HepG2 (cell line): ENCODE measurements around the gene FAM234A. TPM values are rescaled to one million over a fixed set of nuclear protein-coding genes. Genes with fewer than 3 reads are reported as not detected.

Source experiments
- ARHGAP35 ChIP-seq: sonication (generic); formaldehyde crosslinking; IDR thresholded peaks from 2 replicates; pipeline ENCODE4 v1.9.0; 2022; ENCODE audit warnings: mild to moderate bottlenecking, inconsistent platforms, moderate library complexity, missing genetic modification reagents, borderline replicate concordance
- ATF7-NPFF ChIP-seq: sonication (generic); formaldehyde crosslinking; IDR thresholded peaks from 2 replicates; pipeline ENCODE4 v1.8.1; 2023; ENCODE audit warnings: mild to moderate bottlenecking, low read depth, missing genetic modification reagents, moderate library complexity
- DR1 ChIP-seq: sonication (generic); formaldehyde crosslinking; IDR thresholded peaks from 2 replicates; pipeline ENCODE4 v1.8.0; 2021; ENCODE audit warnings: mild to moderate bottlenecking, missing genetic modification reagents, inconsistent platforms
- FOXP1 ChIP-seq, 2 experiments: fragments of 450-650 bp in 1 of 2; IDR thresholded peaks; 2 replicates each; pipeline ENCODE4 v1.6.1; 2017 to 2018; ENCODE audit warnings: antibody characterized with exemption in 1 of 2
- HDAC1 ChIP-seq: sonication (generic); formaldehyde crosslinking; IDR thresholded peaks from 2 replicates; pipeline ENCODE4 v1.5.1; 2020; ENCODE audit warnings: mild to moderate bottlenecking, missing genetic modification reagents
- IKZF1 ChIP-seq: fragments of 450-650 bp; IDR thresholded peaks from 2 replicates; pipeline ENCODE4 v1.7.1; 2016
- ISX ChIP-seq: sonication (generic); formaldehyde crosslinking; conservative IDR thresholded peaks from 2 replicates; pipeline ENCODE4 v1.5.0; 2020; ENCODE audit warnings: missing genetic modification reagents
- KLF12 ChIP-seq: sonication (generic); formaldehyde crosslinking; IDR thresholded peaks from 2 replicates; pipeline ENCODE4 v1.4.0; 2020; ENCODE audit warnings: missing genetic modification reagents, borderline replicate concordance
- MEIS1 ChIP-seq: sonication (generic); formaldehyde crosslinking; IDR thresholded peaks from 2 replicates; pipeline ENCODE4 v1.9.0; 2021; ENCODE audit warnings: mild to moderate bottlenecking, missing genetic modification reagents, moderate library complexity, borderline replicate concordance
- NCOR1 ChIP-seq: fragments of 200-600 bp; sonication (generic); IDR thresholded peaks from 2 replicates; pipeline ENCODE4 v1.7.0; 2017; ENCODE audit warnings: antibody characterized with exemption, low read length, borderline replicate concordance
- SAFB2 ChIP-seq: sonication (generic); formaldehyde crosslinking; IDR thresholded peaks from 2 replicates; pipeline ENCODE4 v1.5.1; 2020; ENCODE audit warnings: missing genetic modification reagents, low read depth, mild to moderate bottlenecking, borderline replicate concordance
- SIN3A ChIP-seq: IDR thresholded peaks from 2 replicates; pipeline ENCODE4 v1.6.1; 2011; ENCODE audit warnings: low read depth, mild to moderate bottlenecking, control low read depth, low read length, borderline replicate concordance
- ZBTB38 ChIP-seq: sonication (generic); formaldehyde crosslinking; IDR thresholded peaks from 2 replicates; pipeline ENCODE4 v1.5.1; 2020; ENCODE audit warnings: mild to moderate bottlenecking, missing genetic modification reagents
- ZBTB7B ChIP-seq: sonication (generic); formaldehyde crosslinking; IDR thresholded peaks from 2 replicates; pipeline ENCODE4 v1.4.0; 2020; ENCODE audit warnings: missing genetic modification reagents
- ZNF350 ChIP-seq: sonication (generic); formaldehyde crosslinking; IDR thresholded peaks from 2 replicates; pipeline ENCODE4 v1.4.0; 2020; ENCODE audit warnings: mild to moderate bottlenecking, low read depth, missing genetic modification reagents, borderline replicate concordance
- ZNF432 ChIP-seq: sonication (generic); formaldehyde crosslinking; IDR thresholded peaks from 2 replicates; pipeline ENCODE4 v1.5.0; 2020; ENCODE audit warnings: missing genetic modification reagents, mild to moderate bottlenecking, borderline replicate concordance
- ZNF451 ChIP-seq: sonication (generic); formaldehyde crosslinking; IDR thresholded peaks from 2 replicates; pipeline ENCODE4 v1.5.0; 2020; ENCODE audit warnings: mild to moderate bottlenecking, missing genetic modification reagents
- ZNF678 ChIP-seq: sonication (generic); formaldehyde crosslinking; IDR thresholded peaks from 2 replicates; pipeline ENCODE4 v1.4.0; 2020; ENCODE audit warnings: mild to moderate bottlenecking, missing genetic modification reagents
- ZNF703 ChIP-seq: sonication (generic); formaldehyde crosslinking; IDR thresholded peaks from 2 replicates; pipeline ENCODE4 v1.5.1; 2020; ENCODE audit warnings: missing genetic modification reagents, mild to moderate bottlenecking, moderate library complexity, borderline replicate concordance
- ZNF777 ChIP-seq: sonication (generic); formaldehyde crosslinking; IDR thresholded peaks from 2 replicates; pipeline ENCODE4 v1.4.0; 2020; ENCODE audit warnings: missing genetic modification reagents
- ZNF781 ChIP-seq: sonication (generic); formaldehyde crosslinking; IDR thresholded peaks from 2 replicates; pipeline ENCODE4 v1.5.1; 2020; ENCODE audit warnings: borderline replicate concordance, mild to moderate bottlenecking, missing genetic modification reagents; ENCODE audit errors: not compliant biosample characterization
- polyA plus RNA-seq, 8 experiments: library from polyadenylated mRNA; depleted of rRNA in 3 of 8; stranded (reverse) in 7 of 8; unstranded in 1 of 8; fragments of >200 nt; fragmentation: Illumina TruSeq in 4 of 8; extraction: Trizol in 4 of 8; gene quantifications; 2 replicates each; pipeline versions ENCODE4 v1.2.1 to v1.2.3, GENCODE V29; 2011 to 2016; ENCODE audit warnings: low read depth in 4 of 8, missing spikeins in 1 of 8, mixed read lengths in 1 of 8; ENCODE audit not compliant: insufficient read depth in 1 of 8
- total RNA-seq, 5 experiments: library from RNA; depleted of rRNA; stranded (reverse); fragments of >200 nt; fragmentation: Illumina TruSeq; extraction: Trizol; gene quantifications; 2 replicates each; pipeline ENCODE4 v1.2.3, GENCODE V29; 2016; ENCODE audit warnings: low read depth in 1 of 5
- TF ChIP-seq, protein P1 (sequence below): sonication (generic); formaldehyde crosslinking; IDR thresholded peaks from 2 replicates; pipeline ENCODE4 v1.8.1; 2022; ENCODE audit warnings: mild to moderate bottlenecking, missing genetic modification reagents
- TF ChIP-seq, protein P2 (sequence below): sonication (generic); formaldehyde crosslinking; IDR thresholded peaks from 2 replicates; pipeline ENCODE4 v1.4.0; 2020; ENCODE audit warnings: mild to moderate bottlenecking, missing genetic modification reagents
- TF ChIP-seq, protein P3 (sequence below): sonication (generic); formaldehyde crosslinking; IDR thresholded peaks from 2 replicates; pipeline ENCODE4 v1.4.0; 2020; ENCODE audit warnings: missing genetic modification reagents
- TF ChIP-seq, protein P4 (sequence below): sonication (generic); formaldehyde crosslinking; IDR thresholded peaks from 2 replicates; pipeline ENCODE4 v1.5.0; 2020; ENCODE audit warnings: missing genetic modification reagents

The FAM234A gene
- total and polyA plus RNA-seq, 2 of the 13 experiments (the other 11 are each of a cell fraction or from before 2014, with no cell fraction given), result 29.2 to 34.4 TPM

DNA sequence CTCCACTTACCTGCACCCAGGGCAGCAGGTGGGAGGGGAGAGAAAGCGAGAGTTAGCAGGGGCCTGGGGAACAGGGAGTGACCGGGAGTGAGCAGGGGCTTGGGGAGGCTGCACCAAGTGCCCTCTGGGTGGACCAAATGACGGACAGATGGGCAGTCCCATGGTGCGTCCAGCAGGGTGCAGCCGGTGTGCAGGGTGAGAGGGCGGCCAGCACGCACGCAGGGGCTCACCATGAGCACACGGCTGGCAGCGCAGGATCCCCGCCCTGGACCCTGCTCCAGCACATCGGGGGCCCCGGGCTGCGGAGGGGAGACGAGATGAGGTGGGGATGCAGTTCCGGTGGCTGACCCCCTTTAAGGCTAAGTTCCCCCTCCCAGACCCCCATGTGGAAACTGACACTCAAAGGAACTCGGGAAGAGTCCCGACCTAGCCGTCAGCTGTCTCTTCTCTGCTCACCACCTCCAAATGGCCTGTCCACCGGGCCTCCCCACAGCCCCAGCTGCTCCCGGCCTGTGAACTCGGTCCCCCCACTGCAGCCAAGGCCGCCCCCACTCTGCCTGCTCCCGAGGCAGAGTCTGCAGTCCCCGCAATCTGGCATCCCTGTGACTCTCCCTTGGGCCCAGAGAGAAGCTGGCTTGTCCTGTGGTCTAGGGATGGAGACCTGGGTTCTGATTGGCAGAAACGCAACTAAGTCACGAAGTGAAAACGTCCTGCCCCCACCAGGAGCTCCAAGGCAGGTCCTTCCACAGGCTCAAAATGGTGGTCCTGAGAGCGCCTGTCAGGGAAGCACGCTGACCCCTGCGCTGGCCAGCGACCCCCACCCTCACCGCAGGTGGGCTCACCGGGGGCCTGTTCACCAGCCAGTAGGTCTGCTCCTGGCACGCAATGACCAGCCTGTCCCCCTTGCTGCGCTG is 38.3 kb downstream of the FAM234A start (continued):
- TF ChIP-seq NCOR1 (no peak), KLF12 (CRISPR knock-in tag) (no peak), DR1 (no peak), ZNF777 (CRISPR knock-in tag) (no peak), SIN3A (no peak), HDAC1 (CRISPR knock-in tag) (peak; percentile 35; the same call in 1 of the 2 replicates), ATF7-NPFF (no peak), ZBTB38 (CRISPR knock-in tag) (0 out of 2 replicates have a peak, but pooled peaks have one; percentile 51), ZNF432 (no peak), IKZF1 (no peak), ZNF350 (CRISPR knock-in tag) (no peak), ARHGAP35 (CRISPR knock-in tag) (no peak), ZNF678 (CRISPR knock-in tag) (no peak), FOXP1 (IDR thresholded peaks at IDR 0.05) (no peak), FOXP1 (CRISPR knock-in tag; IDR thresholded peaks at IDR 0.05) (no peak), SAFB2 (CRISPR knock-in tag) (no peak), ZNF781 (no peak), ZBTB7B (no peak), MEIS1 (CRISPR knock-in tag) (no peak), ISX (CRISPR knock-in tag) (no peak), ZNF451 (CRISPR knock-in tag) (no peak), ZNF703 (no peak)
- TF ChIP-seq, protein P1, sequence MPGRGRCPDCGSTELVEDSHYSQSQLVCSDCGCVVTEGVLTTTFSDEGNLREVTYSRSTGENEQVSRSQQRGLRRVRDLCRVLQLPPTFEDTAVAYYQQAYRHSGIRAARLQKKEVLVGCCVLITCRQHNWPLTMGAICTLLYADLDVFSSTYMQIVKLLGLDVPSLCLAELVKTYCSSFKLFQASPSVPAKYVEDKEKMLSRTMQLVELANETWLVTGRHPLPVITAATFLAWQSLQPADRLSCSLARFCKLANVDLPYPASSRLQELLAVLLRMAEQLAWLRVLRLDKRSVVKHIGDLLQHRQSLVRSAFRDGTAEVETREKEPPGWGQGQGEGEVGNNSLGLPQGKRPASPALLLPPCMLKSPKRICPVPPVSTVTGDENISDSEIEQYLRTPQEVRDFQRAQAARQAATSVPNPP (CRISPR knock-in tag), result no peak
- TF ChIP-seq, protein P2, sequence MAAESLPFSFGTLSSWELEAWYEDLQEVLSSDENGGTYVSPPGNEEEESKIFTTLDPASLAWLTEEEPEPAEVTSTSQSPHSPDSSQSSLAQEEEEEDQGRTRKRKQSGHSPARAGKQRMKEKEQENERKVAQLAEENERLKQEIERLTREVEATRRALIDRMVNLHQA (CRISPR knock-in tag), result no peak
- TF ChIP-seq, protein P3, sequence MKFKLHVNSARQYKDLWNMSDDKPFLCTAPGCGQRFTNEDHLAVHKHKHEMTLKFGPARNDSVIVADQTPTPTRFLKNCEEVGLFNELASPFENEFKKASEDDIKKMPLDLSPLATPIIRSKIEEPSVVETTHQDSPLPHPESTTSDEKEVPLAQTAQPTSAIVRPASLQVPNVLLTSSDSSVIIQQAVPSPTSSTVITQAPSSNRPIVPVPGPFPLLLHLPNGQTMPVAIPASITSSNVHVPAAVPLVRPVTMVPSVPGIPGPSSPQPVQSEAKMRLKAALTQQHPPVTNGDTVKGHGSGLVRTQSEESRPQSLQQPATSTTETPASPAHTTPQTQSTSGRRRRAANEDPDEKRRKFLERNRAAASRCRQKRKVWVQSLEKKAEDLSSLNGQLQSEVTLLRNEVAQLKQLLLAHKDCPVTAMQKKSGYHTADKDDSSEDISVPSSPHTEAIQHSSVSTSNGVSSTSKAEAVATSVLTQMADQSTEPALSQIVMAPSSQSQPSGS (CRISPR knock-in tag), result no peak
- TF ChIP-seq, protein P4, sequence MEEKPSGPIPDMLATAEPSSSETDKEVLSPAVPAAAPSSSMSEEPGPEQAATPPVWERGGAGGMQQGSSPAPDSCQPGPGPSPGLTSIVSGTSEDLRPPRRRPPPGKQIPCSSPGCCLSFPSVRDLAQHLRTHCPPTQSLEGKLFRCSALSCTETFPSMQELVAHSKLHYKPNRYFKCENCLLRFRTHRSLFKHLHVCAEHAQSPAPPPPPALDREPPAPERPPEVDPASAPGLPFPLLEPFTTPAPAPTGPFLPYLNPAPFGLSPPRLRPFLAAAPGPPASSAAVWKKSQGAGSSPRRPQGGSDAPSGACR (CRISPR knock-in tag), result no peak
